ENCODE data around the gene DUSP8. TPM values are rescaled to one million over a fixed set of nuclear protein-coding genes. Genes with fewer than 3 reads are reported as not detected.

DUSP8 gene
- polyA plus RNA-seq, 1 experiment = 1.5 TPM

DNA sequence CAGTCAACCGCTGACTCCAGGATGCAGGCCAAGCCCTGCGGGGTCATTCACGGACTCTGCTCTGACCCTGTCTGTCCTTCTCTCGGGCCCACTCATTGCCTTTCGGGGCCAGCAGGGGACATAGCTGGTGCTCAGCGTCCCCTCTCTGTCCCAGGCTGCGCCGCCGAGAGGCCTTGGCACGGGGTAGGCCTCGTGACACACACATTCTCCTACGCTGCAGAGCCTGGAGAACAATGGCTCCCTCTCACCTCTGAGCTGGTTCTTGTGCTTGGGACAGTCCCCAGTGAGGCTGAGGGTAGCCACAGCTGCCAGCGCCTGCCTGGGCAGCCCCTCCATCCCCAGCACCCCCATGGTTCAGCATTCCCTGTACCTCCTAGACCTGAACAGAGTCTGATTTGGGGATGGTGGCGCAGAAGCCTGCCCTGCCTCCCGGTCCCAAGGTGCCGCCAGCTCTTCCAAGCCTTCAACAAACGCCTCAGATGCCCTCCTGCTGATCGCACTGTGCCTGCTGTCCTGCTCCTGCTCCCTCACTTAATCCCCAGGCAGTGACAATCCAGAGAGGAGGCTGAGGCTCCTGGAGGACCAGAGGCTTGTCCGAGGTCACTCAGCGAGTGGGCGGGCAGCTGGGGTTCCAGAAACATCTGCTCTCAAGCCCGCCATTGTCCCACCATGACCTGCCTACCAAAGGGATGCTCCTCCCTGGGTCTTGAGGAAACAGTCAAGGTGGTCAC is 30.4 kb downstream of the DUSP8 start:
- no peak for DNase-seq (ENCODE audit: low read depth, low spot score)
- Histone ChIP-seq H3K27ac (ENCODE audit: low read depth, low read length) (no peak overlapping the region), H3K4me3 (ENCODE audit: low read depth, low read length) (no peak overlapping the region), H3K9me3 (ENCODE audit: control insufficient read depth, insufficient read depth, low read length) (peaks cover 3% of the 10 kb centered on the region), H3K27me3 (ENCODE audit: control insufficient read depth, insufficient read depth, low read length) (peaks cover 49% of the 10 kb centered on the region)
- ChIA-PET POLR2A (no interaction called here), CTCF (interaction anchor here (0.7 kb wide), 1 partner anchor 55 kb away, joined by 3 read pairs; no protein-coding TSS in a partner anchor)
- TF ChIP-seq, protein P1, sequence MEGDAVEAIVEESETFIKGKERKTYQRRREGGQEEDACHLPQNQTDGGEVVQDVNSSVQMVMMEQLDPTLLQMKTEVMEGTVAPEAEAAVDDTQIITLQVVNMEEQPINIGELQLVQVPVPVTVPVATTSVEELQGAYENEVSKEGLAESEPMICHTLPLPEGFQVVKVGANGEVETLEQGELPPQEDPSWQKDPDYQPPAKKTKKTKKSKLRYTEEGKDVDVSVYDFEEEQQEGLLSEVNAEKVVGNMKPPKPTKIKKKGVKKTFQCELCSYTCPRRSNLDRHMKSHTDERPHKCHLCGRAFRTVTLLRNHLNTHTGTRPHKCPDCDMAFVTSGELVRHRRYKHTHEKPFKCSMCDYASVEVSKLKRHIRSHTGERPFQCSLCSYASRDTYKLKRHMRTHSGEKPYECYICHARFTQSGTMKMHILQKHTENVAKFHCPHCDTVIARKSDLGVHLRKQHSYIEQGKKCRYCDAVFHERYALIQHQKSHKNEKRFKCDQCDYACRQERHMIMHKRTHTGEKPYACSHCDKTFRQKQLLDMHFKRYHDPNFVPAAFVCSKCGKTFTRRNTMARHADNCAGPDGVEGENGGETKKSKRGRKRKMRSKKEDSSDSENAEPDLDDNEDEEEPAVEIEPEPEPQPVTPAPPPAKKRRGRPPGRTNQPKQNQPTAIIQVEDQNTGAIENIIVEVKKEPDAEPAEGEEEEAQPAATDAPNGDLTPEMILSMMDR (IDR thresholded peaks at IDR 0.05; ENCODE audit: low read depth, low read length) = no peak

DNA sequence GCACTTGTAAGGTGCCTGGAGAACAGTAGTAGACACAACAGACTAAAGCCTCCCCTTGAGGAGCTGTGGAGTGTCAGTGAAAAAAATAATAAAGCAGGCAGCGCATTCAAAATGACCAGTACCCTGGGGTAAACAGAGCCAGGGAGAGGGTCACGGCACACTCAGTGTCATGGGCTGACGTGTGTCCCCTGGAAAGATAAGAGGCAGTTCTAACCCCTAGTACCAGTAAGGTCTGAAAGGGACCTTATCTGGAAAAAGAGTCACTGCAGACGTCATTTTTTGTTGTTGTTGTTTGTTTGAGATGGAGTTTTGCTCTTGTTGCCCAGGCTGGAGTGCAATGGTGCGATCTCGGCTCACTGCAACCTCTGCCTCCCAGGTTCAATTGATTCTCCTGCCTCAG is 32.0 kb downstream of the DUSP8 start:
- Histone ChIP-seq H3K9me3 (ENCODE audit: control insufficient read depth, insufficient read depth, low read length) (peaks cover 3% of the 10 kb centered on the region), H3K27ac (ENCODE audit: low read depth, low read length) (no peak overlapping the region), H3K4me3 (ENCODE audit: low read depth, low read length) (no peak overlapping the region), H3K27me3 (ENCODE audit: control insufficient read depth, insufficient read depth, low read length) (peaks cover 35% of the 10 kb centered on the region)
- no peak for DNase-seq (ENCODE audit: low read depth, low spot score)
- ChIA-PET CTCF (no interaction called here), POLR2A (no interaction called here)
- TF ChIP-seq, protein P1 (IDR thresholded peaks at IDR 0.05; ENCODE audit: low read depth, low read length) = no peak

DNA sequence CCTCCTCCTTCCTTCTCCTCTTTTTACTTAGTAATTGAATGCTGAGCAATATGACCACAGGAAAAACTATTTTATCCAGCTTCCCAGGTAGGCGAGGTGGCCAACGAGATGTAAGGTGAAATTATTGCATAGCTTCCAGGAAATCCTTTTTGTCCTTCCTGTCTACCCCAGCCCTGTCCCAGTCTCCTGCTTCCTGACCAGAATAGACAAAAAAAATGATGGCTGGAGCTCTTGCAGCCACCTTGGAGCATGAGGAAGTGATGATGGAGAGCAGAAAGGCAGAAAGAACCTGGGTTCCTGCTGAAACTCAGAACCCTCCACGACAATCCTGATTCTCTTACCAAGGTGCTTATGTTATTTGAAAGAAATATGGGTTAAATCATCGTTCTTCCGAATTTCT is 33.9 kb downstream of the DUSP8 start:
- ChIA-PET POLR2A (no interaction called here), CTCF (interaction anchor here (1.8 kb wide), 1 partner anchor 37 kb away, joined by 8 read pairs; no protein-coding TSS in a partner anchor)
- TF ChIP-seq, protein P1 (IDR thresholded peaks at IDR 0.05; ENCODE audit: low read depth, low read length) = no peak
- H3K27me3 ChIP-seq (ENCODE audit: control insufficient read depth, insufficient read depth, low read length) = peaks cover 23% of the 10 kb centered on the region
- no peak overlapping the region for H3K4me3 ChIP-seq (ENCODE audit: low read depth, low read length)
- H3K27ac ChIP-seq (ENCODE audit: low read depth, low read length) = no peak overlapping the region
- DNase-seq (ENCODE audit: low read depth, low spot score) = no peak
- peaks cover 3% of the 10 kb centered on the region for H3K9me3 ChIP-seq (ENCODE audit: control insufficient read depth, insufficient read depth, low read length)

DNA sequence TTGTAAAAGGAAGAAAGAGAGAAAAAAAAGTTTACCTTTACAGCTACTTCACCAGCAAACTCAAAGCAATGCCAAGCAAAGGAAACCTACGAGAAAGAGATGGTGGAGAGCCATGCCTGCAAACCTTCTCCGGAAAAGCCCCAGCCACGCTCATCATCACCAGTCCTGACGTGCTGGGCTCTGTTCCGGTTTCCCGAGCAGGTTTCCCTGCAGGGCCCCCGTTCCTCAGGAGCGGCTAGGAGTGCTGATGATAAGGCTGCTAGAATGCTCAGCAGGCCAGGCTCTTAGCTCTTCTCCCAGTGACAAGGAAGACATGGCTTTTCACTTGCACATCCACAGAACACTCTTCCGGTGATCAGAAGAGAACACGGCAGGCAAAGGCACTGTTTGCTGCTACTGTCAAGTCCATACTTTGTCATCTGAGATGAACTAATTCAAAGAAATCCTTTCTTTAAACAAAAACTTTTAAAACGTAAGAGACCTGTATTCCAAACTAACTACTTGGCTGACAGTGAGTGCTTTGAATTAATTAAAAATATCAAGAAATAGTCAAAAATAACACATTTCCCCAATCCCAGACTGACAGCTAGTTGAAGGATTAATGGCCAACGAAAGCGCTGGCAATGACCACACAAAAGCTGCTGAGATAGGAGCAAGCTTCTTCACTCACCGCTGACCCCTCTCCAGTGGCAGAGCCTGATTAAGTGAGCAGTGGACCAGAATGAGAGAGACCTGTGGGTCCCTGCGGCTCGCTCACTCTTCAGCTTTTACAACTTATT is 35.8 kb downstream of the DUSP8 start:
- TF ChIP-seq, protein P1 (IDR thresholded peaks at IDR 0.05; ENCODE audit: low read depth, low read length) = no peak
- Histone ChIP-seq H3K27ac (ENCODE audit: low read depth, low read length) (no peak overlapping the region), H3K4me3 (ENCODE audit: low read depth, low read length) (no peak overlapping the region), H3K27me3 (ENCODE audit: control insufficient read depth, insufficient read depth, low read length) (peaks cover 12% of the 10 kb centered on the region), H3K9me3 (ENCODE audit: control insufficient read depth, insufficient read depth, low read length) (peaks cover 3% of the 10 kb centered on the region)
- DNase-seq (ENCODE audit: low read depth, low spot score) = no peak
- ChIA-PET CTCF (interaction anchor here (0.6 to 1.9 kb wide), 2 partner anchors 11 to 465 kb away, joined by 4 to 5 read pairs; no protein-coding TSS in a partner anchor), POLR2A (no interaction called here)

DNA sequence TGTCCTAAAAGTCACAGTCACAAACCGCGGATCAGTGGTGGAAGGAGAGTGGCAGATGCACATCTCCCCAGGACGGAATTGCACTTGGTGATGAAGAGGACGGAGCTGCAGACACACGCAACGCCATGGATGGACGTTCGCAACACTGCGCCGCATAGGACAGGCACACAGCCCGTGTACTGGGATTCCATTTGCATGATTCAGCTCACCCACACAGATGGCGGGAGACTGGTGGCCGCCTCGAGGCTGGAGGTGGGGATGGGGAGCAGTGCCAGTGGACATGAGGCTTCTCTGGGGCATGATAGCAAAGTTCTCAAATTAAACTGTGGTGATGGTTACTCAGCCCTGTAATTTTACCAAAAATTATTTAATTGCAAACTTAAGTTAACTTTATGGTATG is 37.4 kb downstream of the DUSP8 start:
- ChIA-PET POLR2A (no interaction called here), CTCF (interaction anchor here (1.9 kb wide), 1 partner anchor 12 kb away, joined by 5 read pairs; no protein-coding TSS in a partner anchor)
- Histone ChIP-seq H3K9me3 (ENCODE audit: control insufficient read depth, insufficient read depth, low read length) (peaks cover 3% of the 10 kb centered on the region), H3K27me3 (ENCODE audit: control insufficient read depth, insufficient read depth, low read length) (peaks cover 9% of the 10 kb centered on the region), H3K27ac (ENCODE audit: low read depth, low read length) (no peak overlapping the region), H3K4me3 (ENCODE audit: low read depth, low read length) (no peak overlapping the region)
- DNase-seq (ENCODE audit: low read depth, low spot score) = no peak
- TF ChIP-seq, protein P1 (IDR thresholded peaks at IDR 0.05; ENCODE audit: low read depth, low read length) = no peak
